GM19463 (cell line): ENCODE measurements around the gene SPPL3.
A peak's percentile ranks its signal among the peaks of the same experiment; 100 is the strongest.

ENCODE experiments used
- ATAC-seq: cut with Tn5 transposase; IDR thresholded peaks from one replicate; pipeline ENCODE4 v1.9.1; 2021; ENCODE audit warnings: mild to moderate bottlenecking, moderate library complexity; ENCODE audit not compliant: unreplicated experiment

The SPPL3 gene

GRCh38 chr12:120874547-120875245, 29.5 kb downstream of the SPPL3 start:
- ATAC-seq = no peak

GRCh38 chr12:120873226-120873625, 30.9 kb downstream of the SPPL3 start:
- ATAC-seq = no peak

GRCh38 chr12:120872487-120872886, 31.7 kb downstream of the SPPL3 start:
- ATAC-seq = no peak

GRCh38 chr12:120870415-120870814, 33.7 kb downstream of the SPPL3 start:
- ATAC-seq = no peak

- no peak for ATAC-seq
These were observed 34.8 kb downstream of the SPPL3 start for GRCh38 chr12:120869376-120869775.

- no peak for ATAC-seq
These were observed 38.0 kb downstream of the SPPL3 start for GRCh38 chr12:120866108-120866507.

- ATAC-seq = no peak
These were observed 39.1 kb downstream of the SPPL3 start for GRCh38 chr12:120865098-120865497.

- no peak for ATAC-seq
These were observed 41.5 kb downstream of the SPPL3 start for GRCh38 chr12:120862664-120863063.

GRCh38 chr12:120861074-120861795, 42.9 kb downstream of the SPPL3 start:
- no peak for ATAC-seq

- ATAC-seq = no peak
These were observed 45.7 kb downstream of the SPPL3 start for GRCh38 chr12:120858306-120859088.

- ATAC-seq = no peak
These were observed 47.2 kb downstream of the SPPL3 start for GRCh38 chr12:120856980-120857379.

GRCh38 chr12:120855823-120856588, 48.2 kb downstream of the SPPL3 start:
- ATAC-seq = no peak

- ATAC-seq = no peak
These were observed 49.4 kb downstream of the SPPL3 start for GRCh38 chr12:120854804-120855203.

- ATAC-seq = no peak
These were observed 51.0 kb downstream of the SPPL3 start for GRCh38 chr12:120853188-120853587.

GRCh38 chr12:120851944-120852343, 52.2 kb downstream of the SPPL3 start:
- ATAC-seq = no peak

- ATAC-seq = no peak
These were observed 52.7 kb downstream of the SPPL3 start for GRCh38 chr12:120851444-120851843.

- ATAC-seq = no peak
These were observed 54.4 kb downstream of the SPPL3 start for GRCh38 chr12:120849765-120850164.

- peak; percentile 54 for ATAC-seq
These were observed 56.3 kb downstream of the SPPL3 start for GRCh38 chr12:120847814-120848213.

- ATAC-seq = peak; percentile 10
These were observed 56.8 kb downstream of the SPPL3 start for GRCh38 chr12:120847392-120847791.

- ATAC-seq = no peak
These were observed 57.4 kb downstream of the SPPL3 start for GRCh38 chr12:120846721-120847120.

GRCh38 chr12:120845696-120846095, 58.5 kb downstream of the SPPL3 start:
- ATAC-seq = no peak
